Panc1 (cell line): Measurements from ENCODE around the gene TAF5L. TPM values are rescaled to one million over a fixed set of nuclear protein-coding genes. Genes with fewer than 3 reads are reported as not detected.

Experiments used
- ATAC-seq: fragments of 200-7000 bp; cut with Tn5 transposase; 2 replicates; pipeline ENCODE4 v1.9.1; 2020; ENCODE audit warnings: mild to moderate bottlenecking, moderate library complexity
- BruUV-seq: library from RNA; stranded (reverse); fragments of 400-500 nt; replicated peaks from 2 replicates; lab custom pipeline; 2021; lab: Mats Ljungman, UMichigan
- CTCF ChIA-PET: fragments of 300-600 bp; sonication (Branson Sonifier 250); formaldehyde crosslinking; loops from one replicate; lab custom pipeline; 2022; ENCODE audit warnings: antibody characterized with exemption; lab: Charles Lee
- POLR2A ChIA-PET: fragments of 300-600 bp; sonication (Branson Sonifier 250); formaldehyde crosslinking; loops from one replicate; lab custom pipeline; 2022; ENCODE audit warnings: antibody characterized with exemption; lab: Charles Lee
- DNase-seq: peaks from one replicate; pipeline ENCODE4 v3.0.0-alpha.2; 2010; ENCODE audit warnings: low read depth, low spot score
- H3K27ac ChIP-seq: 2 replicates; pipeline ENCODE4 v1.5.1; 2011; ENCODE audit warnings: mild to moderate bottlenecking, low read length, inconsistent platforms
- H3K27me3 ChIP-seq: fragments of 200-500 bp; sonication (Bioruptor generic); 2 replicates; pipeline ENCODE4 v1.6.0; 2014; ENCODE audit warnings: low read length, inconsistent platforms; ENCODE audit not compliant: control insufficient read depth, insufficient read depth
- H3K36me3 ChIP-seq: fragments of 200-500 bp; sonication (Bioruptor generic); 2 replicates; pipeline ENCODE4 v1.5.1; 2014; ENCODE audit warnings: inconsistent platforms, mild to moderate bottlenecking, low read length, moderate library complexity; ENCODE audit not compliant: control insufficient read depth, insufficient read depth
- H3K4me1 ChIP-seq: 2 replicates; pipeline ENCODE4 v1.5.1; 2011; ENCODE audit warnings: inconsistent platforms, mild to moderate bottlenecking, low read length, moderate library complexity; ENCODE audit not compliant: control insufficient read depth, insufficient read depth
- H3K4me3 ChIP-seq, 2 experiments: 2 replicates each; pipeline ENCODE4 v1.5.1; 2011 to 2012; ENCODE audit warnings: low read depth in 2 of 2, low read length in 2 of 2, mild to moderate bottlenecking in 2 of 2, inconsistent platforms in 1 of 2, moderate library complexity in 1 of 2
- H3K9me3 ChIP-seq: fragments of 200-500 bp; sonication (Bioruptor generic); 2 replicates; pipeline ENCODE4 v1.5.1; 2014; ENCODE audit warnings: low read depth, mild to moderate bottlenecking, inconsistent platforms, low read length, moderate library complexity; ENCODE audit not compliant: control insufficient read depth, insufficient read depth
- POLR2AphosphoS5 ChIP-seq: IDR thresholded peaks from 2 replicates; pipeline ENCODE4 v1.6.1; 2012; ENCODE audit warnings: mild to moderate bottlenecking, low read depth, low read length, moderate library complexity
- SIN3A ChIP-seq: IDR thresholded peaks from 2 replicates; pipeline ENCODE4 v1.6.1; 2012; ENCODE audit warnings: low read depth, mild to moderate bottlenecking, low read length, moderate library complexity, borderline replicate concordance; ENCODE audit not compliant: insufficient read depth
- TCF7L2 ChIP-seq: IDR thresholded peaks from 2 replicates; pipeline ENCODE4 v1.6.1; 2011; ENCODE audit warnings: mild to moderate bottlenecking, low read depth, low read length, inconsistent platforms
- in situ Hi-C: cut with HindIII; loops from 2 replicates; pipeline ENCODE4 v1.10.0; 2016; ENCODE audit warnings: low sequenced_read_pairs, low pct_unique_long_range_greater_than_20kb
- intact Hi-C: fragments of 100-400 bp; cut with micrococcal nuclease; formaldehyde crosslinking; loops from one replicate; pipeline ENCODE4 v1.10.0; 2022; ENCODE audit not compliant: unreplicated experiment
- total RNA-seq: library from RNA; stranded (reverse); gene quantifications from one replicate; pipeline ENCODE4 v1.2.1, GENCODE V29; 2021; ENCODE audit not compliant: unreplicated experiment
- TF ChIP-seq, protein P1 (sequence below): fragments of 450-650 bp; IDR thresholded peaks from 2 replicates; pipeline ENCODE4 v1.5.1; 2017; ENCODE audit warnings: mild to moderate bottlenecking
- TF ChIP-seq, protein P2 (sequence below), 2 experiments: IDR thresholded peaks; 2 replicates each; pipeline ENCODE4 v1.6.1; 2011 to 2012; ENCODE audit warnings: low read depth in 2 of 2, control low read depth in 1 of 2, low read length in 1 of 2, mild to moderate bottlenecking in 1 of 2, moderate library complexity in 1 of 2; ENCODE audit not compliant: insufficient read depth in 1 of 2

TAF5L gene
- total RNA-seq, 1 experiment from 2014 or later, result 23.8 TPM

DNA sequence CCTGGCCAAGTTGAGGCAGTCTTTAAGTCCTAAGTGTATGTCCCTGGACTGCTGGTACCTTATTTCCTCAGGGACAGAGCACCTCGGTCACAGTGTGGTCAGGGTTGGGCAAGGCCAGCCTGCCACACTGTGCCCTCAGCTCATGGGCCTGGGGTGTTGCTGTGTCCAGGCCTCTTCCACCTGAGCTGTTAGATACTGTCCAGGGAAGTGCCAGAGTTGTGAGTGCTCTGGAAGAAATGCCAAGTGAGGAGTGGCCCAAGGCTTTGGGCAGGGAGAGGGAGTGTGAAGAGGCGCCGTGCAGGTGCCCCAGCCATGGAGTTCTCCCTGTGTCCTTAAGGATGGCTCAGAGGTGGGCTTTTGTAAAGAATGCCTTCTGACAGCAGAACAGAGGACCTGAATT lies 15.4 kb upstream of the TAF5L start:
- POLR2A ChIA-PET, result no interaction called here
- H3K4me3 ChIP-seq, result no peak overlapping the region
- no peaks in the 10 kb centered on the region for H3K4me1 ChIP-seq
- ATAC-seq, result no peak
- H3K27ac ChIP-seq, result no peak overlapping the region
- in situ Hi-C loops (no loop called here), intact Hi-C loops (no loop called here)
- DNase-seq, result no peak
- H3K36me3 ChIP-seq, result peaks cover 20% of the 10 kb centered on the region; the same call in 1 of the 2 replicates
- CTCF ChIA-PET, result no interaction called here
- BruUV-seq, result no TSS peak
- no peak for TF ChIP-seq SIN3A
- TF ChIP-seq TCF7L2, result no peak
- TF ChIP-seq, protein P1, sequence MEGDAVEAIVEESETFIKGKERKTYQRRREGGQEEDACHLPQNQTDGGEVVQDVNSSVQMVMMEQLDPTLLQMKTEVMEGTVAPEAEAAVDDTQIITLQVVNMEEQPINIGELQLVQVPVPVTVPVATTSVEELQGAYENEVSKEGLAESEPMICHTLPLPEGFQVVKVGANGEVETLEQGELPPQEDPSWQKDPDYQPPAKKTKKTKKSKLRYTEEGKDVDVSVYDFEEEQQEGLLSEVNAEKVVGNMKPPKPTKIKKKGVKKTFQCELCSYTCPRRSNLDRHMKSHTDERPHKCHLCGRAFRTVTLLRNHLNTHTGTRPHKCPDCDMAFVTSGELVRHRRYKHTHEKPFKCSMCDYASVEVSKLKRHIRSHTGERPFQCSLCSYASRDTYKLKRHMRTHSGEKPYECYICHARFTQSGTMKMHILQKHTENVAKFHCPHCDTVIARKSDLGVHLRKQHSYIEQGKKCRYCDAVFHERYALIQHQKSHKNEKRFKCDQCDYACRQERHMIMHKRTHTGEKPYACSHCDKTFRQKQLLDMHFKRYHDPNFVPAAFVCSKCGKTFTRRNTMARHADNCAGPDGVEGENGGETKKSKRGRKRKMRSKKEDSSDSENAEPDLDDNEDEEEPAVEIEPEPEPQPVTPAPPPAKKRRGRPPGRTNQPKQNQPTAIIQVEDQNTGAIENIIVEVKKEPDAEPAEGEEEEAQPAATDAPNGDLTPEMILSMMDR, result no peak
- TF ChIP-seq, protein P2, sequence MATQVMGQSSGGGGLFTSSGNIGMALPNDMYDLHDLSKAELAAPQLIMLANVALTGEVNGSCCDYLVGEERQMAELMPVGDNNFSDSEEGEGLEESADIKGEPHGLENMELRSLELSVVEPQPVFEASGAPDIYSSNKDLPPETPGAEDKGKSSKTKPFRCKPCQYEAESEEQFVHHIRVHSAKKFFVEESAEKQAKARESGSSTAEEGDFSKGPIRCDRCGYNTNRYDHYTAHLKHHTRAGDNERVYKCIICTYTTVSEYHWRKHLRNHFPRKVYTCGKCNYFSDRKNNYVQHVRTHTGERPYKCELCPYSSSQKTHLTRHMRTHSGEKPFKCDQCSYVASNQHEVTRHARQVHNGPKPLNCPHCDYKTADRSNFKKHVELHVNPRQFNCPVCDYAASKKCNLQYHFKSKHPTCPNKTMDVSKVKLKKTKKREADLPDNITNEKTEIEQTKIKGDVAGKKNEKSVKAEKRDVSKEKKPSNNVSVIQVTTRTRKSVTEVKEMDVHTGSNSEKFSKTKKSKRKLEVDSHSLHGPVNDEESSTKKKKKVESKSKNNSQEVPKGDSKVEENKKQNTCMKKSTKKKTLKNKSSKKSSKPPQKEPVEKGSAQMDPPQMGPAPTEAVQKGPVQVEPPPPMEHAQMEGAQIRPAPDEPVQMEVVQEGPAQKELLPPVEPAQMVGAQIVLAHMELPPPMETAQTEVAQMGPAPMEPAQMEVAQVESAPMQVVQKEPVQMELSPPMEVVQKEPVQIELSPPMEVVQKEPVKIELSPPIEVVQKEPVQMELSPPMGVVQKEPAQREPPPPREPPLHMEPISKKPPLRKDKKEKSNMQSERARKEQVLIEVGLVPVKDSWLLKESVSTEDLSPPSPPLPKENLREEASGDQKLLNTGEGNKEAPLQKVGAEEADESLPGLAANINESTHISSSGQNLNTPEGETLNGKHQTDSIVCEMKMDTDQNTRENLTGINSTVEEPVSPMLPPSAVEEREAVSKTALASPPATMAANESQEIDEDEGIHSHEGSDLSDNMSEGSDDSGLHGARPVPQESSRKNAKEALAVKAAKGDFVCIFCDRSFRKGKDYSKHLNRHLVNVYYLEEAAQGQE (IDR thresholded peaks at IDR 0.05; ENCODE audit: insufficient read depth in 1 of 2, low read depth in 2 of 2, low read length in 1 of 2), result no peak
- no peak for TF ChIP-seq POLR2AphosphoS5
- H3K9me3 ChIP-seq, result no peaks in the 10 kb centered on the region
- H3K27me3 ChIP-seq, result no peaks in the 10 kb centered on the region

DNA sequence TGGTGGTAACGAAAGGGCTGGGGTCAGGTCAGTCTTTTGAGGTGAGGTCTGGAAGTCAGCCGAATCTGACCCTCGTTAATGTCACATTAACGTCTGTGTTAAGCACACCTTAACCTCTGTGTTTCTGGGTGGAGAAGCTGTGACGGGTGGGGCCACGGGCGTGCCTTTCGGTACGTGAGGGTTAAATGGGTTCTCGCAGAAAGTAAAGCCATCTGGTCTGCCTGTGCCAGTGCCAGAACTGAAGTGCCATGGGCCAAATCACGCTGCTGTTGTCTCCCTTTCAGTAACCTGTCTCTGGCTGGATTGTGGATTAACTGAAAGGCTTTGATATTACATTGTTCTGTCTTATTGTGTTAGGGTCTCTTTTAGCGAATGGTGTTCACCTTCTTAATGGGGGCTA lies 14.5 kb upstream of the TAF5L start:
- BruUV-seq, result no TSS peak
- CTCF ChIA-PET, result no interaction called here
- no peaks in the 10 kb centered on the region for H3K27me3 ChIP-seq
- POLR2A ChIA-PET, result no interaction called here
- DNase-seq (no peak), ATAC-seq (no peak)
- peaks cover 20% of the 10 kb centered on the region; the same call in 1 of the 2 replicates for H3K36me3 ChIP-seq
- H3K4me1 ChIP-seq, result no peaks in the 10 kb centered on the region
- in situ Hi-C loops, result no loop called here
- no peaks in the 10 kb centered on the region for H3K9me3 ChIP-seq
- TF ChIP-seq TCF7L2, result no peak
- TF ChIP-seq SIN3A, result no peak
- TF ChIP-seq, protein P2 (IDR thresholded peaks at IDR 0.05; ENCODE audit: insufficient read depth in 1 of 2, low read depth in 2 of 2, low read length in 1 of 2), result no peak
- no peak for TF ChIP-seq POLR2AphosphoS5
- intact Hi-C loops, result no loop called here
- no peak overlapping the region for H3K27ac ChIP-seq
- H3K4me3 ChIP-seq, result no peak overlapping the region
